Activated gamma-delta T cell treated with anti-CD3 and anti-CD28 coated beads, Interleukin-2, amount 50 U/mL, for 16 hours (primary cell): ENCODE results near the gene SEMA3C.
"Not testable (repeated sequence)": the region's sequence is repeated elsewhere in the genome, so short reads cannot be mapped to it uniquely, and the experiment has no call there.

Source experiments
- DNase-seq: peaks from one replicate; pipeline ENCODE4 v3.0.0-alpha.2; 2020; ENCODE audit warnings: low read depth

SEMA3C gene

DNA sequence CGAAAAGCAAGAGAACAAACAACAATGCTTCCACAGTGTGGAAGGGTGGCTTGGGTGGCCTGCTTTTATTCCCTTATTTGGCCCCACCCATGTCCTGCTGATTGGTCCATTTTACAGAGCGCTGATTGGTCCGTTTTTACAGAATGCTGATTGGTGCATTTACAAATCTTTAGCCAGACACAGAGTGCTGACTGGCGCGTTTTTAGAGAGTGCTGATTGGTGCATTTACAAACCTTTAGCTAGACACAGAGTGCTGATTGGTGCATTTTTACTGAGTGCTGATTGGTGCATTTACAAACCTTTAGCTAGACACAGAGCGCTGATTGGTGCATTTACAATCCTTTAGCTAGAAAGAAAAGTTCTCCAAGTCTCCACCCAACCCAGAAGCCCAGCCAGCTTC lies 8.1 kb upstream of the SEMA3C start:
- not testable (repeated sequence) for DNase-seq

DNA sequence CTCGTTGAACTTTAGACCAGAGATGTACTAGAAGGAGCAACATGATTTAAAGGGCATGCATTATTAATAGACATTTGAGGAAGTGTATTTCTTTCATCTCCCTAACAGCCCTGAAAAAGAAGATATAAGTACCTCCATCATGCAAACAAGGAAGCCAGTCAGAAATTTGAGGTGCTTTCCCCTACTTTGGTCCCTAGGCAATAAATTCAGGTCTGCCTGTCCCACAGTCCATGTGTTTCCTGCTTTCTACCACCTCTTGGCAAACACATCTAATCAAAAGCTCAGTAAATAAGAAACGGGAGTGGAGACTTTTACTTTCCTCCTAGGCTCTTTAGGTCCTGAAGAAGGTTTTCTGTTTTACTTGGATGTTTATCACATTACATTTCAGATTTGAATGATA lies 5.2 kb upstream of the SEMA3C start:
- no peak for DNase-seq

DNA sequence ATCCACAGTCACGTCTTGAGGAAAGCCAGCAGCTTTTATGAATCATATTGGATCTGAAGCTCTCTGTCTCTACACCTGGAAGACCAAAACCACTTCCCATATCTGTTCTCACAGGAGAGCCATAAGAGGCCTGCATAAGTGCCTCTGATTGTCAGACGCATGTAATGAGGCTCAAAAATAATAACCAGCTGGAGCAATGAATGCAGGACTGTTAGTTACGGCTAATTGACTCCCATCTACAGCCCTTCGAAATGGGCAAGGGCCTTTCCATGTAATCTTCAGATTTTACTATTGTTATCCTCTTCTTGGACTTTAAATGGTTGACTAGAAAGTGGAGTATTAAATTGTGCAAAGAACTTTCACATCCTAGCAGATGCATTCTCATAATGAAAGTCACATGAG lies 4.4 kb upstream of the SEMA3C start:
- DNase-seq = no peak

DNA sequence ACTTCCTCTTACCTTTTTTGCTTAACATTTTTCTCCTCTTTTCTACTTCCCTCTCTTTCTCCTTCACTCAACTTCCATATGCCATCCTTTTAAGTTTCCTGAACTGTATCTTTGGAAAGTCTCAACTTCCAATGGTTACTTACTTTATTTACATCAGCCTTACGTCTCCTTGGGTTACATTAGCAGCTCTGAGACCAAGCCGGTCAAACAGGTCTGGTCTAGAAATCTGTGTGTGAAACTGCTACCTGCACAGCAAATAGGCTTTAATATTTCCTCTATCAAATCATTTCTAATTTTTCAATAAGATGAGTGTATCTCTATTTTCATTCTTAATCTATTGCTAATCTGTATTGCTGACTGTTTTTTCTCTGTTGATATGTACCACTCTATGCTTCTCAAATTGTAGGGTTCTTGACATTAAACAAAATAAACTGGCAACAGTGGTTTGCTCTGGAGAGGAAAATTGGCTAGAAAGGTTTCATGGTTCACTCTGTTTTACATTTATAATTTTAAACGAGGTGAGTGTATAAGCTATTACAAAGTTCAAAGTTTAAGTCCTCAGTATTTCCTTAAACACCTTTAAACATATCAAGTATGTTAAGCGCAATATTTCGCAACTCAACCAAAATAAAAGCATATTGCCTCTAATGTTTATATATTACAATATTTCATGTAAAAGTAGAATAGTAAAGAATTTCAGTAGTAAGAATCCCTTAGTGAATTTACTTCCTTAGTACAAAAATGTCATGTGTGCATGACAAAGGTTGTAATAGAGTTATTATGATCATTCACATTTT lies 3.6 kb upstream of the SEMA3C start:
- no peak for DNase-seq

DNA sequence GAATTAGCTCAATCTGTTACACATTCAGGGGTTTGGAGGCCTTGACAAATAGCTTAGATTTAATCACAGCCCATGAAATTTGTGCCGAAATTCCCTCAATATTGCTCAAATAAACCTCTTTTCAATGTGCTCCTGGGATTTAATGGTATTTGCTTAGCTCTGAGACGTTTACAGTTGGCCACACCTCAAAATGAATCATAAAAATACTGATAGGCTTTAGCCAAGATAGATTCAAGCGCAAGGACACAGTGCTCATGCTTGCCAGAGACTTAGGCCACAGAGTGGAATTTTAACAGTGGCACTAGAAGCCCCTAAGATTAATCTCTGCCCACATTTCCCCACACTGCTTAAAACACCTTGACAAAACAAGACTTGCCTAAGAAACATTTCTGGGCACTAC lies 2.3 kb upstream of the SEMA3C start:
- no peak for DNase-seq

DNA sequence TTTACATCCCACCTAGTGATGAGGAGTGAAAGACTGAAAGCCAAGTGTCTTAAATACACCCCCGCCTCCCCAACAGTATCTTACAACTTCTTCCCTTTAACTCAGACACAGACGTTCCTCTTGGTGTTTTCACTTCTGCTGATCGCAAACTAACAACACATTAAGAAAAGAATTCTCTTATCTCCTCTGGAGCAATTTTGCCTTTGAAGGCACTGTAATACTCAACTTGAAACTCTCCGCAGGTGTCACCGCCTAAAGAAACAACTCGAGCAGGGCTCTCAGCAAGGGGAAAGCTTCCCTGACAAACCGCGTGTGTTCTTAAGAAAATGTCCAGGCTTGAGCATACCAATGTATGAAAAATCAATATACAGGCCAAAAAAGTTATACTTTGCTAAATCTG lies 452 bp downstream of the SEMA3C start:
- DNase-seq = no peak

DNA sequence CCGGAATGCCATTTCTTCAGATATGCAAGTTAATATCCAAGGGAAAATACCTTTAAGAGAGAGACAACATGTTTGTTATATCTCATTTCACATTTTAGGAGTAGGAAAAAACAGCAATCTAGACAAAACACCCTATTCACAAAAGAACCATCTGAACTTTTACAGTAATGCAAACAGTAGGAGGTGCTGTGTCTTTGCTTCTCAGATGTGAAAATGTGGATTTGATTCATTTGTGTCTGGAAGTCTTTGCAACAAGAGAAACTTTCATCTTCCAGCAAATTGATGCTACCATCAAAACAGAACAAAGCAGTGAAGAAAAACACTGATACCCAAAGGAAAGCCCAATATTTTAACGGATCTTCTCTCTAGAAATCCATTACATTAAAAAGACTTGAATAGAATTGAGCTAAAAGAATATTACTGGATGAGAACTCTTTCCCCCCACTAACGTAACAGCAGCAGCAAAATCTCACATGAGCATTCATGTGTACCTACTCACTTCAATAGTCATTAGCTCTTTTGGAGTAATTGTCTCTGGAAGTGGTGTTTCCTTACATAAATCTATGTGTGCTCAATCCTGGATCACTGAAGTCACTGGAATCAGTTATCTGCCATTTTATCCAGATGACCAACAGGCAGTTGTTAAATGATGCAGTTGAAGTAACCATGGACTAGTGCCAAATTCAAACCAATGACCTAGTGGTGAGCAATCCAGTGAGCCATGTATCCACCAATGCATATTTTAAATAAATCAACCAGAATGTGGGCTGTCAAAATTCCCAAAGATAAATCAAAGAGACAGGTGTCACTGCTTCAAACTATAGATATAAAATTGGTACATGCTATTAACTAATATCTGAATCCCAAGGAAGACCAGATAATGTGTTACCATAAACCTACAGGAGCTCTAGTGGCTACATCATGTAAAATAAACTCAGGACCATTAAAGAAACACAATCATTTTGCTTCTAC lies 1.8 kb downstream of the SEMA3C start:
- DNase-seq = no peak

DNA sequence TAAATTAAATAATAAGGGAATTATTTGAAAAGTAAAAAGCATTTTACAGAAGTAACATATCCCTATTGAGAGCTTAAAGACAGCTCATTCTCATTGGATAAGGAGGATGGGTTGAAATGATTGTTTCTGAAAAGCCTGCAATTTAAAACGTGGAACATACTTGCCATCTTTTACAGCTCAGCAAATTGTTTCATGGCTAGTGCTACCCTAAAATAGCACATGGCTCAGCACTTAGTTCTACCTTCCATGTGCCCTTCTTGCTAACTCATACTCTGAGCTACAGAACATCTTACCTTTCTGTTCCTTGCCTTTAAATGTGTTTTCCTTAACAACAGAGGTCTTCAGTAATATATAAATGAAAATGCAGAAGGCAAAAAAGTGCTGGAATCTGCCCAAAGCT lies 8.6 kb downstream of the SEMA3C start:
- no peak for DNase-seq

DNA sequence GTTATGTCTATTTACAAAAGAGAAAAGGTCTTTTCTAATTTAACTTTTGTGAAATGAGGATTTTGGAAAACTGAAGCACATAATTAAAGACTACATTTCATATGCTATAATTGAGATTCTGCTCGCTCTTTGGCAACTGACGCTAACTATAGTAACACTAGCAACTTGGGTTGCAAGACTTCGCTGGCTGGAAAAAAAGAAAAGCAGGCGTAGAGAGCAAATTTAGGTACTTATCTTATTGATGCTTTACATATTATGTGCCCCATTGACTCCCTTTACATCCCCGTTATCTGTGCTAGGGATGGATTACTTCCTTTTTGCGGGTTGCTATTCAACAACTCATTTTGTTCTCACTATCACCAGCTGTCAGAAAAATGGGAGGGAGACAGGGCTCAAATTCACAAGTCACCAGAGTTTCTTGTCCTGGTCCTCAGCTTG lies 10.5 kb downstream of the SEMA3C start:
- DNase-seq = no peak

DNA sequence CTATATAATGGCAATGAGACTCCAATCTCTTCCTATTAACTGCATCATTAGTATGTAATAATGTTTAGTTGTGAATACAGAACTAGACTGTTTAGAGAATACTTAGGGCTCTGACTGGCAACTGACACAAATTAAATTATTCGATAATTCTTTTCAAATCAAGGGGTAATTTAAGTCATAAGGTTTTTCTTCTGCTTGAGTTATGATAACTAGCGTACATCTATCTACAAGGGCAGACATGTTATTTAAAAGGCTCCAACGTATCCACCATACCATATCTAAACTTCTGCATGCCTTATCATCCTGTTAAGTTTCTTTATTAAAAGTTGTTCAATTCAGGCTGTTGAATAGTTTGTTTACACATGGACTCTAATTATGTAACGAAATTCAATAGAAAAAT lies 11.2 kb downstream of the SEMA3C start:
- no peak for DNase-seq

DNA sequence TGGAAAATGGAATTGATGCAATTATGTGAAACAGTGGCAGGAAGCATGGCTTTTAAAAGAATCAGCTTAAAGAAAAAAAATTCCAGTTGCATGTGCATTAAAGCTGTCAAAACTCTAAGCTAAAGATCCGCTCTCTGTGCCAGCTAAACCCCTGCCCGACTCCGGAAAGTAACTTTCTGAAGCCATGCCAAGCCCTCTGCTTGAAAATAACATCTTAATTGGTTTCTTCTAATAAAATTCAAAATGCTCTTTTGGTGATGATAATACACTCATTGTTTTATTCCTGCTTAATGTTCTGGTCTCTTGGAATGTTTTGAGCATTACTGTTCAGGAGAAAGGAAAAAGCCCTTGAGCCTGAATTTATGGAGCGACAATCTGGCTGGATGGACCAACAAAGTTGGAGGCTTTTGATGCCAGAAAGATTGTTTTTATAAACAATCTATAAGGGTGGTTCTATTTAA lies 11.7 kb downstream of the SEMA3C start:
- no peak for DNase-seq

DNA sequence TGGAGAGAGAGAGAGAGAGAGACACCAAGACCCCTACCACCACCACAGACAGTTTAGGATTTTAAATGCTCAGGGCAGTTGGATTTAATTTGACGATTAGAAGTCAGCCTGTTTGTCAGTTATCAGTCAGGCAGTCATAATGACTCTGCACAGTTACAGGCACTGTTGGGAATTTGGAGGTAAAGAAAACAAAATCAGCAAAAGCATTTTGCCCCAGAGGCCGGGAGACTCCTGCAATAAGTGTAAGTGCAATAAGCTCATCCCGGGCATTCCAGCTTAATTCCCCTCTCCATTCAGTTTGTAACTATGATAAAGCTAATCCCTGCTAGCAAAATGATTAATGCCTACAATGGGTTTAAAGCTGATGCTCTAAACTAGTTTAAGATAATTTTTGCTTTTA lies 13.5 kb downstream of the SEMA3C start:
- no peak for DNase-seq

DNA sequence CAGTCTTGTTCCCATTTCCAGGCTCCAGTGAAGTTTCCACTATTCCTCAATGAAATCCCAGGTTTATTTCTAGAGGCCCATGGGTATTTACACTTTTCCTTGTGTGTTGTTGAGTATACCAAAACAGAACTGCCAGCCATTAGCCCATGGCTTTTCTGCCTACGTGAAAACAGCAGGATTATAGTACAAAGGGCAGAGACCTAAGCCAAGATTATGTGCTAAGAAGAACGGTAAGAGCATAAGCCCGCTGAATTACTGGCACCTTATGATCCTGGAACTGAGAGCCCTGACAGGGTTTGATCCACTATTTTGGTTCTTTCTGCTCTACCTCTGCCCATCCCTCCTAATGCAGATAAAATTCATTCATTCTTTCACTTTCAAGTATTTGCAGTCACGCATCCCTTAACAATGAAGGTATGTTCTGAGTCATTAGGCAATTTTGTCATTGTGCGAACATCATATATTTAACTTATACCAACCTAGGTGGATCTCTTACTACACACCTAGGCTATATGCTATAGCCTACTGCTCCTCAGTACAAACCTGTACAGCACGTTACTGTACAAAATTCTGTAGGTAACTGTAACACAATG lies 16.0 kb downstream of the SEMA3C start:
- no peak for DNase-seq

DNA sequence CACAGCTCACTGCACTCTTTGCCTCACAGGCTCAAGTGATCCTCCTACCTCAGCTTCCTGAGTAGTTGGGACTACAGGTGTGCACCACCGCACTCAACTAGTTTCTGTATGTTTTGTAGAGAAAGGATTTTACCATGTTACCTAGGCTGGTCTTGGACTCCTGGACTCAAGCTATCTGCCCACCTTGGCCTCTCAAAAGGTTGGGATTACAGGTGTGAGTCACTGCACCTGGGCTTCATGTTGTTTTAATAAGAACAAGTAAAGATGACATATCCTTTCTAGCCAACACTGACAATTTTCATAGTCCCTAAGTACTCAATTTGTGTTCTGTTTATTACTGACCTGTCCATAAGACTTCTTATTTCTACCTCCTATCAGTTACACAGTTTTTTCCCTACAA lies 16.8 kb downstream of the SEMA3C start:
- DNase-seq = no peak

DNA sequence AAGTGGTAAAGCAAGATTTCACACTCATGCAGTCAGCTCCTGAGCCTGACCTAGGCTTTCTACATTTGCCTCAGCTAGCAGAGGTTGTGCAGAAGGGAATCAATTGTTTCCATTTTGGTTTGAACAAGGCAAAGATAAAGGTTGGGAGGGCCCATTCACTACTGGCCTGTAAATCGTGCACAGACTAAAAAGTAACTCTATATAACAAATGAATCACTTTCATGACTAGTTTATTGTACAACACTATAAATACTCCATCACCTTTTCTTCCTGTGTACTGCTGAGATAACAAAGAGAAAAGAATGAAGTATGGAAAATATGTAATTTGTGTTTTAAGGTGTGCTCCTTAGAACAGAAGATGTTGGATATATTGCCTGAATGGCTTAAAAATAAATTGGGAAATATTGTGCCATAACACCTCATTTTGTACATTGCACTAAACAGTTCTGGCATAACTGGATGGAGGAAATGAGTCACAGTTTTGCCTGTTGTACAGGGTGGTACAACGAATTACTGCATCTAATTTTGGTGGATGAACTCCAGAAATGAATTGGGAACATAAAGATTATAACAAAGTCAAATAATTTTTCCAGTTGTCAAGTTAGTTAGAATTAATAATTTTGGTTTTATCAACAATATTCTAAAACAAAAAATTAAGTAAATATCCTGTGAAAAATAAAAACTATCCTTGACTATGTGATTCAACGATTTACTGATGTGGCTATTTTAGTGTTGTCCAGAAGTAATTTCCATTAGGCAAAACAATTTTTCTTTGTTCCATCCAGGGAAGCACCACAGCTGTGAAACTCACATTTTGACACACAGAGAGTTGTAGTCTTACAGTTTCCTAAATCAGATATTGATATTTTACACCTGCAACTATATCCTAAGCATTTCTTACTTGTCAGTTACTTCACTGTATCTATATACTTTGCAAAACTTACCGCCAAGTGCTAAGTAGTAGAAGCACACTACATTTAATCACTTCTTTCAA lies 18.0 kb downstream of the SEMA3C start:
- DNase-seq = no peak

DNA sequence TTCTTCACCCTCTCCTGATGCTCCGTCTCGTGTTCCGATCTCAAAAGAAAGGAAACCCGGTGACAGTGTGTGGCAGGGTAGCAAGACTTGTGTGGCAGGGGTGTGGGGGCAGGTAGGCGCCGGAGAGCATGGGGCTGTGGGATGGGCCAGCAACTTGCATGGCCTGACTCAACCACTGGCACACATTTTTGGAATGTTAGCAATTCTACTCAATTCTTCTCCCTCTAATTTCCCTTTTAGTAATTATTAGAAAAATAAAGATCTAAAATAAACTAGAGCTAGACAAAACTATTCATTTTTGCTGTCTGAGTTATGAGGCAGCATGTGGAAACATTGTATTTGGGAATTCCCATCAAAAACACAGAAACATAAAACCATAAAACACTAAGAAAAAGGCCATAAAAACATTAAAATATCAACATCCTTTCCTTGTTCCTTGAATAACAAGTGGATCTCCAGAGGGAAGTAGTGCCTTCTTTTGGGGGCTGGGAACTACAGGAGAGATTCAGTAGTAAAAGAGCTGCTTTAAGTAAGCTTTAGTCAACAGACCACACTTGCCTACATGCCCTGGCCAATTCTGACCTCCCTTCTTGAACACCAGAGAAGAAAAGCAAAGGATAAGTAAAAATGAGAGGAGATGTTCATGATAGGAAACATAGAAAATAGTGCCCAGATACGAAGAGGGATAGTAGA lies 21.8 kb downstream of the SEMA3C start:
- no peak for DNase-seq

DNA sequence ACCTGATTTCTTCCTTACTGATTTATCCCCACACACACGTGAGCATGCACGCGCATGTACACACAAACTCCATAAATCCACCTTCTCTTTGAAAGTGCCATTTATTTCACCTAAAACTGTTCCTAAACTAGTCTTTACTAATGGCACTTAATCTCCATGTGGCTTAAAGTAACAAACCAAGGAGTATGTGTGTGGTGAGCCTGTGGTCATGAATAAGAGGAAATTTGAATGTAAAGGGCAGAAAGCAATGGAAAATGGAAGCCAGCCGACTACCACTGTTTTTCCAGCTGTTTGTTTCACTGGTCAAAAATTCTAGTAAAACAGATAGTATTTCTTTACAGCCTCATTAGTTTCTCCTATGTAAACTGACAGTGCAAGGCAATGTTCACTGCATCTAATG lies 23.8 kb downstream of the SEMA3C start:
- DNase-seq = no peak

DNA sequence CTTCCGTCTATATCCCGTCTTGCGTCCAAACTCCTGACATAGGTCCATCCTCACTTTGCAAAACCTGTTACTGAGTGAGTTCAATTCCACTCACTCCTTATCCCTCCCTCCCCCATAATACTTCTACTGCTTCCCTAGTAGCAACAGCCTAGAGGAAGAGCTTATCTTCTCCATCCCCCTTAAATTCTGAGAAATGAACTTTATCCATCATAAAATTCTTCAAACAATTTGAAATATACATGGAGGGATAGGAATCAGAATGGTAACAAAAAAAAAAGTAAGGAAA lies 27.6 kb downstream of the SEMA3C start:
- DNase-seq = no peak

DNA sequence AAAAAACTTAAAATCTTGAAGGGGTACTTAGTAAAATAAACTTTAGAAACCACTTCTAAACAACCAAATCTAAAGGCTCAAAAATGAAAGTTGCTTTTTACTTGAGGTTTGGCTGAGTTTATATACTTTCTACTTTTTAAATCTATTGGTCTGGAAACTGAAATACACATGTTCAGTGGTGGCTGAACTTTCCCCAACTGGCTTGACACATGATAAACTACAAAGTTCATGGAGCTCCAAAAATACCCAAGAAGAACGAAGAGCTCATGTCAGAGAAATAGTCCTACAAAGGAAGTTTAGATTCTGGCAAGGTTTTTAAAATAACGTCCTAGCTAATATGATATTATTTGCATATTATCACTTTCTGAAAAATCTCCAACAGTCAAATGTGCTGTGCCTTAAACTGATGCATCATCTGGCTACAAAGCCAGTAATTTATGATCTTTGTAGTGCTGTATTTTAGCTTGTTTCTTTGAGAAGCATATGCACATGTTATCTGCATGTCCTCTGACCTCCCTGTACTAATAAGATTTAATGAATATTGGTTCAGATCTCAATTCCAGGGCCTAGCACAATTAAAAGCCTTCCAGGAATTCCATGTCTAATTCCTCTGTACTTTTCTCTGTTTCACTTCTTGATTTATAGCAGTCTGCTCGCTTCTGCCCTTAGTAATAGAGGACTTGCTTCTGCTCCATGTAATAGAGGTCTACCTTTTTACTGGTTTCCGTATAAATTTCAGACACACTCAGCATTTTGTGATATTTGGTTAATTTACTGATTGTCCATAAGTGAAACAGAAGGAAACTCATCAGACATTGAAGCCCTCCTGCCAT lies 28.2 kb downstream of the SEMA3C start:
- DNase-seq = no peak

DNA sequence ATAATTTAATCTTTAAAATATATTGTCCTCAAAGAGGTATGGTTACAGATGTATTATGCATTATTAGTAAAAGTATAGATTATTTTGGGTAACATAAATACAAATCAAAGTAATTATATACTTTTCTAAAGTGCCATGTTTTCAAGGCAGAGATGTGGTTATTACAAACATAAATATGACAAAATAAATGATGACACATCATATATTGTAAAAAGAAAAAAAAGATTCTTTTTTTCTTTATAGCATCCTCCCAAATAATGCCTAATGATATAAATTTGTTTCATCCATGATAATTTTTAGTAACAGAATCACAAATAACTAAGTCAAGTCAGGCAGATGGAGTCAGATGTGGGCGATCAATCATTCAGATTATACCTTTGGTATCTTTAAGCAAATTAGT lies 29.3 kb downstream of the SEMA3C start:
- no peak for DNase-seq
